Keratinocyte (primary cell): ENCODE data around the gene SLC66A2.

Experiments used
- EZH2 ChIP-seq: IDR thresholded peaks from one replicate; pipeline ENCODE4 v1.6.1; 2012; ENCODE audit warnings: inconsistent platforms, mild to moderate bottlenecking, low read length, moderate library complexity
- TF ChIP-seq, protein P1 (sequence below), 3 experiments: IDR thresholded peaks in 1 of 3; conservative IDR thresholded peaks in 1 of 3; optimal IDR thresholded peaks in 1 of 3; 2 replicates in 2 of 3; 3 replicates in 1 of 3; pipeline versions ENCODE3 to v1.5.1; 2011; ENCODE audit warnings: low read length in 3 of 3, mild to moderate bottlenecking in 3 of 3, moderate library complexity in 2 of 3, control low read depth in 1 of 3, inconsistent platforms in 1 of 3; ENCODE audit not compliant: insufficient read depth in 2 of 3; ENCODE audit errors: extremely low read depth in 1 of 3

DNA sequence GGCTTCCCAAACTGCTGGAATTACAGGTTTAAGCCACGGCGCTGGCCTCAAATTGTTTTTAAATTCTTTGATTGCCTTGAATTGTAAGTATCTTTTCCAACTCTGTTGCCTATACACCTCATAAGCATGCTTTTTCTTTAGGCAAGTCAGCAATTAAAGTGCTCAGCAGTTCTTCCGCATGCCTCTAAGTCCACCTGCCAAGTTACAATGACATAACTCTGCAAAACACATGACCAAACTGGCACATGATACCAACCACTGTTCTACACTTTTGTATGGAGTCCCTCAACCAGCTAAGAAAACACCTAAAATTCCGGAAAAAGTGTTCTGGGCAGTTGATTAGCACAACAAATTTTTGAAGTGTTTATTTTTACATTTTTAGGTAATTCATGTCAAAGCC is 31.8 kb upstream of the SLC66A2 start:
- TF ChIP-seq, protein P1, sequence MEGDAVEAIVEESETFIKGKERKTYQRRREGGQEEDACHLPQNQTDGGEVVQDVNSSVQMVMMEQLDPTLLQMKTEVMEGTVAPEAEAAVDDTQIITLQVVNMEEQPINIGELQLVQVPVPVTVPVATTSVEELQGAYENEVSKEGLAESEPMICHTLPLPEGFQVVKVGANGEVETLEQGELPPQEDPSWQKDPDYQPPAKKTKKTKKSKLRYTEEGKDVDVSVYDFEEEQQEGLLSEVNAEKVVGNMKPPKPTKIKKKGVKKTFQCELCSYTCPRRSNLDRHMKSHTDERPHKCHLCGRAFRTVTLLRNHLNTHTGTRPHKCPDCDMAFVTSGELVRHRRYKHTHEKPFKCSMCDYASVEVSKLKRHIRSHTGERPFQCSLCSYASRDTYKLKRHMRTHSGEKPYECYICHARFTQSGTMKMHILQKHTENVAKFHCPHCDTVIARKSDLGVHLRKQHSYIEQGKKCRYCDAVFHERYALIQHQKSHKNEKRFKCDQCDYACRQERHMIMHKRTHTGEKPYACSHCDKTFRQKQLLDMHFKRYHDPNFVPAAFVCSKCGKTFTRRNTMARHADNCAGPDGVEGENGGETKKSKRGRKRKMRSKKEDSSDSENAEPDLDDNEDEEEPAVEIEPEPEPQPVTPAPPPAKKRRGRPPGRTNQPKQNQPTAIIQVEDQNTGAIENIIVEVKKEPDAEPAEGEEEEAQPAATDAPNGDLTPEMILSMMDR (optimal IDR thresholded peaks at IDR 0.05 in 1 of 3, IDR thresholded peaks at IDR 0.05 in 1 of 3, conservative IDR thresholded peaks at IDR 0.05 in 1 of 3; ENCODE audit: extremely low read depth in 1 of 3, insufficient read depth in 2 of 3, low read length in 3 of 3) = no peak
- TF ChIP-seq EZH2 = no peak
